ENCODE measurements around the gene GRN. TPM values are rescaled to one million over a fixed set of nuclear protein-coding genes. Genes with fewer than 3 reads are reported as not detected.

Gene GRN
- total and polyA plus RNA-seq, 2 of the 13 experiments (the other 11 are each of a cell fraction or from before 2014, with no cell fraction given) = 86.6 to 143 TPM

DNA sequence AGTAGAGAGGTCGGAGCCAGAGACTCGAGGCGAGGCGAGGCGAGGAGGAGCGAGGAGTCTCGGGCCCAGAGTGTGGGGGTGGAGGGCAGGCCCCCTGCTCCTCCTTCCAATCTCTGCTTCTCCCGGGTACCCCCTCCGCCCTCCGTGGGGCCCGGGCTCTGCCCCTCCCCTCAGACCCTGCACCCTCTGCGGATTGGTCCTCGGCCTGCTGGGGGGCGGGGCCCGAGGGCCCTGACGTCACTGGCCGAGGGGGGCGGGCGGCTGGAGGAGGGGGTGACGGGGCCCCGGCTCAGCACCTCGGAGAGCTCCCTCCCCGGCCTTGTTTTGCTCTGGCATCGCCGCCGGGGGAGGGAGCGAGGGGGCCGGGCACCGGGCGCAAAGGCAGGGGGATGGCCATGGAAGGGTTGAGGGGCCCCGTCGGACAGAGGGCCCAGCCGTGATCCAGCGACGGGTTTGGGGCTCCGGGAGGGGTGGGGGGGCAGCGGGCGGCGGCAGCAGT is 36.7 kb upstream of the GRN start, which contains the start of gene RUNDC3A (continued):
- TF ChIP-seq, protein P1, sequence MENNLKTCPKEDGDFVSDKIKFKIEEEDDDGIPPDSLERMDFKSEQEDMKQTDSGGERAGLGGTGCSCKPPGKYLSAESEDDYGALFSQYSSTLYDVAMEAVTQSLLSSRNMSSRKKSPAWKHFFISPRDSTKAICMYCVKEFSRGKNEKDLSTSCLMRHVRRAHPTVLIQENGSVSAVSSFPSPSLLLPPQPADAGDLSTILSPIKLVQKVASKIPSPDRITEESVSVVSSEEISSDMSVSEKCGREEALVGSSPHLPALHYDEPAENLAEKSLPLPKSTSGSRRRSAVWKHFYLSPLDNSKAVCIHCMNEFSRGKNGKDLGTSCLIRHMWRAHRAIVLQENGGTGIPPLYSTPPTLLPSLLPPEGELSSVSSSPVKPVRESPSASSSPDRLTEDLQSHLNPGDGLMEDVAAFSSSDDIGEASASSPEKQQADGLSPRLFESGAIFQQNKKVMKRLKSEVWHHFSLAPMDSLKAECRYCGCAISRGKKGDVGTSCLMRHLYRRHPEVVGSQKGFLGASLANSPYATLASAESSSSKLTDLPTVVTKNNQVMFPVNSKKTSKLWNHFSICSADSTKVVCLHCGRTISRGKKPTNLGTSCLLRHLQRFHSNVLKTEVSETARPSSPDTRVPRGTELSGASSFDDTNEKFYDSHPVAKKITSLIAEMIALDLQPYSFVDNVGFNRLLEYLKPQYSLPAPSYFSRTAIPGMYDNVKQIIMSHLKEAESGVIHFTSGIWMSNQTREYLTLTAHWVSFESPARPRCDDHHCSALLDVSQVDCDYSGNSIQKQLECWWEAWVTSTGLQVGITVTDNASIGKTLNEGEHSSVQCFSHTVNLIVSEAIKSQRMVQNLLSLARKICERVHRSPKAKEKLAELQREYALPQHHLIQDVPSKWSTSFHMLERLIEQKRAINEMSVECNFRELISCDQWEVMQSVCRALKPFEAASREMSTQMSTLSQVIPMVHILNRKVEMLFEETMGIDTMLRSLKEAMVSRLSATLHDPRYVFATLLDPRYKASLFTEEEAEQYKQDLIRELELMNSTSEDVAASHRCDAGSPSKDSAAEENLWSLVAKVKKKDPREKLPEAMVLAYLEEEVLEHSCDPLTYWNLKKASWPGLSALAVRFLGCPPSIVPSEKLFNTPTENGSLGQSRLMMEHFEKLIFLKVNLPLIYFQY (CRISPR knock-in tag; IDR thresholded peaks at IDR 0.05; ENCODE audit: borderline replicate concordance) = peak; percentile 75; the same call in 1 of the 2 replicates
- TF ChIP-seq, protein P2, sequence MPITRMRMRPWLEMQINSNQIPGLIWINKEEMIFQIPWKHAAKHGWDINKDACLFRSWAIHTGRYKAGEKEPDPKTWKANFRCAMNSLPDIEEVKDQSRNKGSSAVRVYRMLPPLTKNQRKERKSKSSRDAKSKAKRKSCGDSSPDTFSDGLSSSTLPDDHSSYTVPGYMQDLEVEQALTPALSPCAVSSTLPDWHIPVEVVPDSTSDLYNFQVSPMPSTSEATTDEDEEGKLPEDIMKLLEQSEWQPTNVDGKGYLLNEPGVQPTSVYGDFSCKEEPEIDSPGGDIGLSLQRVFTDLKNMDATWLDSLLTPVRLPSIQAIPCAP (CRISPR knock-in tag; IDR thresholded peaks at IDR 0.05; ENCODE audit: low read depth) = no peak
- TF ChIP-seq HDAC6 (IDR thresholded peaks at IDR 0.05; ENCODE audit: low read depth, low read length) (no peak), ZBTB38 (CRISPR knock-in tag; IDR thresholded peaks at IDR 0.05) (no peak), ISL2 (CRISPR knock-in tag; IDR thresholded peaks at IDR 0.05) (peak; percentile 63), GATAD2A (CRISPR knock-in tag; IDR thresholded peaks at IDR 0.05) (peak; percentile 30; the same call in 1 of the 2 replicates), ZNF580 (CRISPR knock-in tag; IDR thresholded peaks at IDR 0.05; ENCODE audit: borderline replicate concordance, low read depth) (peak; percentile 91), ZNF607 (CRISPR knock-in tag; IDR thresholded peaks at IDR 0.05; ENCODE audit: borderline replicate concordance) (peak; percentile 88), SMC3 (IDR thresholded peaks at IDR 0.05; ENCODE audit: low read length) (no peak), YY1 (IDR thresholded peaks at IDR 0.05; ENCODE audit: insufficient read depth, insufficient replicate concordance, low read depth, low read length) (peak; percentile 26), GTF3A (CRISPR knock-in tag; conservative IDR thresholded peaks at IDR 0.05) (no peak), MYC (CRISPR knock-in tag; IDR thresholded peaks at IDR 0.05; ENCODE audit: borderline replicate concordance) (peak; percentile 61), SIX4 (CRISPR knock-in tag; IDR thresholded peaks at IDR 0.05) (no peak), FOXC1 (CRISPR knock-in tag; IDR thresholded peaks at IDR 0.05; ENCODE audit: borderline replicate concordance) (no peak; the same call in 1 of the 2 replicates), JARID2 (CRISPR knock-in tag; IDR thresholded peaks at IDR 0.05; ENCODE audit: insufficient replicate concordance) (peak; percentile 85), HIVEP1 (CRISPR knock-in tag; IDR thresholded peaks at IDR 0.05) (peak; percentile 71; the same call in 1 of the 2 replicates), ELF3 (CRISPR knock-in tag; IDR thresholded peaks at IDR 0.05) (0 out of 2 replicates have a peak, but pooled peaks have one; percentile 18), TAF1 (CRISPR knock-in tag; IDR thresholded peaks at IDR 0.05) (0 out of 2 replicates have a peak, but pooled peaks have one; percentile 18), ISX (CRISPR knock-in tag; conservative IDR thresholded peaks at IDR 0.05) (0 out of 2 replicates have a peak, but pooled peaks have one; percentile 76), NR2F2 (IDR thresholded peaks at IDR 0.05; ENCODE audit: borderline replicate concordance, low read depth) (no peak), ZNF772 (CRISPR knock-in tag; IDR thresholded peaks at IDR 0.05) (0 out of 2 replicates have a peak, but pooled peaks have one; percentile 20), GTF2F1 (IDR thresholded peaks at IDR 0.05; ENCODE audit: low read length) (no peak)
- TF ChIP-seq, protein P3, sequence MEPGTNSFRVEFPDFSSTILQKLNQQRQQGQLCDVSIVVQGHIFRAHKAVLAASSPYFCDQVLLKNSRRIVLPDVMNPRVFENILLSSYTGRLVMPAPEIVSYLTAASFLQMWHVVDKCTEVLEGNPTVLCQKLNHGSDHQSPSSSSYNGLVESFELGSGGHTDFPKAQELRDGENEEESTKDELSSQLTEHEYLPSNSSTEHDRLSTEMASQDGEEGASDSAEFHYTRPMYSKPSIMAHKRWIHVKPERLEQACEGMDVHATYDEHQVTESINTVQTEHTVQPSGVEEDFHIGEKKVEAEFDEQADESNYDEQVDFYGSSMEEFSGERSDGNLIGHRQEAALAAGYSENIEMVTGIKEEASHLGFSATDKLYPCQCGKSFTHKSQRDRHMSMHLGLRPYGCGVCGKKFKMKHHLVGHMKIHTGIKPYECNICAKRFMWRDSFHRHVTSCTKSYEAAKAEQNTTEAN (CRISPR knock-in tag; conservative IDR thresholded peaks at IDR 0.05) = peak; percentile 78; the same call in 1 of the 2 replicates
- TF ChIP-seq, protein P4, sequence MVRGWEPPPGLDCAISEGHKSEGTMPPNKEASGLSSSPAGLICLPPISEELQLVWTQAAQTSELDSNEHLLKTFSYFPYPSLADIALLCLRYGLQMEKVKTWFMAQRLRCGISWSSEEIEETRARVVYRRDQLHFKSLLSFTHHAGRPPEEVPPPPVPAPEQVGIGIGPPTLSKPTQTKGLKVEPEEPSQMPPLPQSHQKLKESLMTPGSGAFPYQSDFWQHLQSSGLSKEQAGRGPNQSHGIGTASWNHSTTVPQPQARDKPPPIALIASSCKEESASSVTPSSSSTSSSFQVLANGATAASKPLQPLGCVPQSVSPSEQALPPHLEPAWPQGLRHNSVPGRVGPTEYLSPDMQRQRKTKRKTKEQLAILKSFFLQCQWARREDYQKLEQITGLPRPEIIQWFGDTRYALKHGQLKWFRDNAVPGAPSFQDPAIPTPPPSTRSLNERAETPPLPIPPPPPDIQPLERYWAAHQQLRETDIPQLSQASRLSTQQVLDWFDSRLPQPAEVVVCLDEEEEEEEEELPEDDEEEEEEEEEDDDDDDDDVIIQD (CRISPR knock-in tag; IDR thresholded peaks at IDR 0.05; ENCODE audit: low read depth) = 0 out of 2 replicates have a peak, but pooled peaks have one; percentile 49
